ENCODE results near the gene ABLIM3. TPM values are rescaled to one million over a fixed set of nuclear protein-coding genes. Genes with fewer than 3 reads are reported as not detected.
A peak's percentile ranks its signal among the peaks of the same experiment; 100 is the strongest.

ABLIM3 gene
- total and polyA plus RNA-seq, 8 donors: 1.3 to 8.1 (median 2.5) TPM

DNA sequence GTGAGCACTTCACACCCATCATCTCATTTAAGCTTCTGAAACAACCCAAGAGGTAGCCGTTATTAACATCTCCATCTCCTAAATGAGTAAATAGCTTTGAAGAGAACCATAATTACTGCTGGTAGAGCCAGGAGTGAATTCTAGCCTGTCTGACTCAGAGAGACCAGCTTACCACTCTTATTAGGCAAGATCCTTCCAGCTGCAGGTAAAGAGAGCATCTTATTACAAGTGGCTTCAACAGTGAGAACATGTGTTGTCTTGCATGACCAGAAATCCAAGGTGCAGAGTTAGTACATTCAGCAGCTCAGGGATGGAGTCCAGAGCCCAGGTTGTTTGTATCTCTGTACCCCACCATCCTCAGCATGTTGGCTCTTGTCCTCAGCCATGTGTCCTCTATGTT lies 119.5 kb downstream of the ABLIM3 start:
- no peak for FAIRE-seq
- H3K4me3 ChIP-seq: no peak overlapping the region
- H3K36me3 ChIP-seq: no peaks in the 10 kb centered on the region
- H3K4me1 ChIP-seq: no peaks in the 10 kb centered on the region
- no peak for ATAC-seq
- H3K27me3 ChIP-seq: no peaks in the 10 kb centered on the region
- TF ChIP-seq, protein P1, sequence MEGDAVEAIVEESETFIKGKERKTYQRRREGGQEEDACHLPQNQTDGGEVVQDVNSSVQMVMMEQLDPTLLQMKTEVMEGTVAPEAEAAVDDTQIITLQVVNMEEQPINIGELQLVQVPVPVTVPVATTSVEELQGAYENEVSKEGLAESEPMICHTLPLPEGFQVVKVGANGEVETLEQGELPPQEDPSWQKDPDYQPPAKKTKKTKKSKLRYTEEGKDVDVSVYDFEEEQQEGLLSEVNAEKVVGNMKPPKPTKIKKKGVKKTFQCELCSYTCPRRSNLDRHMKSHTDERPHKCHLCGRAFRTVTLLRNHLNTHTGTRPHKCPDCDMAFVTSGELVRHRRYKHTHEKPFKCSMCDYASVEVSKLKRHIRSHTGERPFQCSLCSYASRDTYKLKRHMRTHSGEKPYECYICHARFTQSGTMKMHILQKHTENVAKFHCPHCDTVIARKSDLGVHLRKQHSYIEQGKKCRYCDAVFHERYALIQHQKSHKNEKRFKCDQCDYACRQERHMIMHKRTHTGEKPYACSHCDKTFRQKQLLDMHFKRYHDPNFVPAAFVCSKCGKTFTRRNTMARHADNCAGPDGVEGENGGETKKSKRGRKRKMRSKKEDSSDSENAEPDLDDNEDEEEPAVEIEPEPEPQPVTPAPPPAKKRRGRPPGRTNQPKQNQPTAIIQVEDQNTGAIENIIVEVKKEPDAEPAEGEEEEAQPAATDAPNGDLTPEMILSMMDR (IDR thresholded peaks at IDR 0.05): no peak
- H3K9me3 ChIP-seq: no peaks in the 10 kb centered on the region
- WGBS, 2 donors: 49 to 92% methylated on average over 1 of the region's 1 CpG
- no peak overlapping the region for H3K27ac ChIP-seq
- no peak for DNase-seq
- intact Hi-C loops (cut with DNase I): loop anchor here in 1 of 3 donors (10.0 kb wide), 1 partner anchor 136 kb away; no protein-coding TSS in a partner anchor

DNA sequence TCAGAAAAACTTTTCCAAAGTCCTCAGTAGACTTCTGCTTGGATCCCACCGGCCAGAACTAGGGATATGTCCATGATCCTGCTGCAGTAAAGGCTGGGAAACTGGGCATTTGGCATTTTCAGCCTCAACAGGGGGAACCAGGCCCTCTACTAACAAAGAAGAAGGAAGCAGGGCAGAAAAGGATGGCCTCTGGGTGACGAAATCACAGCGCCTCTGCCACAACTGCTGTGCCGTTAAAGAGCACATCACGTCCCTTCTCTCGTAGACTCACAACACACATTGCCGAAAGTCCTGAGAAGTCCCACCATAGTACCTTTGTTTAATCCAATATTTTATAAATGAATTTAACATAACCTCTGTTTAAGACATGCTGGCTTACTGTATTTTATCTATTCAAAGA lies 120.0 kb downstream of the ABLIM3 start:
- H3K9me3 ChIP-seq: no peaks in the 10 kb centered on the region
- no peaks in the 10 kb centered on the region for H3K36me3 ChIP-seq
- intact Hi-C loops (cut with DNase I): loop anchor here in 1 of 3 donors (10.0 kb wide), 1 partner anchor 136 kb away; no protein-coding TSS in a partner anchor
- 66 to 81% methylated on average over 7 of the region's 7 CpGs for WGBS, 2 donors
- ATAC-seq (no peak), DNase-seq (no peak), FAIRE-seq (no peak)
- H3K27me3 ChIP-seq: no peaks in the 10 kb centered on the region
- TF ChIP-seq, protein P1 (IDR thresholded peaks at IDR 0.05): no peak
- no peaks in the 10 kb centered on the region for H3K4me1 ChIP-seq
- H3K27ac ChIP-seq: no peak overlapping the region
- no peak overlapping the region for H3K4me3 ChIP-seq

- H3K4me1 ChIP-seq: no peaks in the 10 kb centered on the region
- intact Hi-C loops (cut with DNase I): loop anchor here in 1 of 3 donors (10.0 kb wide), 1 partner anchor 138 kb away; no protein-coding TSS in a partner anchor
- no peaks in the 10 kb centered on the region for H3K36me3 ChIP-seq
- 60 to 76% methylated on average over 4 of the region's 4 CpGs for WGBS, 2 donors
- H3K9me3 ChIP-seq: no peaks in the 10 kb centered on the region
- TF ChIP-seq, protein P1 (IDR thresholded peaks at IDR 0.05): no peak
- no peak overlapping the region for H3K27ac ChIP-seq
- DNase-seq (no peak), FAIRE-seq (no peak), ATAC-seq (no peak)
- H3K27me3 ChIP-seq: no peaks in the 10 kb centered on the region
- H3K4me3 ChIP-seq: no peak overlapping the region
Observed at GRCh38 chr5:149262315-149262714, 121.0 kb downstream of the ABLIM3 start.

DNA sequence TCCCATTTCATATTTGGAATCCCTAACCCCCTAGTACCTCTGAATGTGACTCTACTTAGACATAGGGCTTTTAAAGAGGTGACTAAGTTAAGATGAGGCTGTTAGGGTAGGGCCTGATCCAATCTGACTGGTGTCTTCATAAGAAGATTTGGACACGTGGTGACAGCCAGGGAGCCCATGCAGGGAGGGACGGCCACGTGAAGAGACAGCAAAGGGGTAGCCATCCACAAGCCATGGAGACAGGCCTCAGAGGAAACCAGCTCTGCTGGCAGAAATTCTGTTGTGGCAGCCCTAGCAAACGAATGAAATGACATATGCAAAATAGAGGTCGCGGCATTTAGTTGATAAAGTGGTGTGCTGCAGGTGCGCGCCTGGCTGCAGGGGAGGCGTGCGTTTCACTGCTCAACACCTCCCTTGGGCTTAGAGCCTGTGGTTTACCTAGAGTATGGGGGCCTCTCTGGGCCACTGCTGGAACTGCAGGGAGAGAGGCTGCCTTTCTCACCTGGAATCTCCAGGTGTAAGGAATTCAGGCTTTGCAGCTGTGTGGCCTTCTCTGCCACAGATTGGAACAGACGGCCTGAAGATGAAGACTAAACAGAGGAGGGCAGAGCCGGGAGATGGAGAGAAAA lies 123.3 kb downstream of the ABLIM3 start:
- intact Hi-C loops (cut with DNase I): loop anchor here in 1 of 3 donors (10.0 kb wide), 1 partner anchor 140 kb away; no protein-coding TSS in a partner anchor
- H3K9me3 ChIP-seq: no peaks in the 10 kb centered on the region
- ATAC-seq: peak; percentile 77 to 98 (median 92)
- TF ChIP-seq, protein P1 (IDR thresholded peaks at IDR 0.05): peak; percentile 43 to 70 (median 57)
- no peaks in the 10 kb centered on the region for H3K27me3 ChIP-seq
- FAIRE-seq: no peak
- no peaks in the 10 kb centered on the region for H3K36me3 ChIP-seq
- 9 to 14% methylated on average over 12 of the region's 12 CpGs for WGBS, 2 donors
- no peak overlapping the region for H3K4me3 ChIP-seq
- DNase-seq: peak in 5 of 6 donors; percentile 41 to 73 (median 57)
- H3K4me1 ChIP-seq: no peaks in the 10 kb centered on the region
- no peak overlapping the region for H3K27ac ChIP-seq

- FAIRE-seq: no peak
- Histone ChIP-seq H3K4me1 (no peaks in the 10 kb centered on the region), H3K4me3 (no peak overlapping the region), H3K27me3 (no peaks in the 10 kb centered on the region), H3K36me3 (no peaks in the 10 kb centered on the region), H3K27ac (no peak overlapping the region), H3K9me3 (no peaks in the 10 kb centered on the region)
- 73 to 74% methylated on average over 7 of the region's 7 CpGs for WGBS, 2 donors
- no peak for DNase-seq
- TF ChIP-seq, protein P1 (IDR thresholded peaks at IDR 0.05): no peak
- no peak for ATAC-seq
- intact Hi-C loops (cut with DNase I): loop anchor here in 1 of 3 donors (10.0 kb wide), 1 partner anchor 140 kb away; no protein-coding TSS in a partner anchor
Observed at GRCh38 chr5:149265068-149265465, 123.8 kb downstream of the ABLIM3 start.
